ENCODE data around the gene CELF2.

- no peak for TF ChIP-seq CTCF (IDR thresholded peaks at IDR 0.05; ENCODE audit: insufficient read depth, low read length, poor library complexity, severe bottlenecking)
- TF ChIP-seq EZH2phosphoT487 (conservative IDR thresholded peaks at IDR 0.05; ENCODE audit: low read length): no peak
Measured at GRCh38 chr10:11339660-11340059, 322.0 kb downstream of the CELF2 start.

Data from SU-DHL-6 (cell line).